Chondrocyte (in vitro differentiated cells): ENCODE data around the gene KRTAP4-4. TPM values are rescaled to one million over a fixed set of nuclear protein-coding genes. Genes with fewer than 3 reads are reported as not detected.
"Not testable (repeated sequence)": the region's sequence is repeated elsewhere in the genome, so short reads cannot be mapped to it uniquely, and the experiment has no call there.

Source experiments
- DNase-seq: peaks from one replicate; pipeline ENCODE4 v3.0.0; 2021; ENCODE audit warnings: mixed read lengths, low spot score
- H3K27ac Mint-ChIP-seq: one replicate; pipeline ENCODE4 v1.8.0; 2021; ENCODE audit warnings: mild to moderate bottlenecking, moderate library complexity, mixed read lengths; ENCODE audit not compliant: unreplicated experiment
- H3K27me3 Mint-ChIP-seq: 2 replicates; pipeline ENCODE4 v1.8.0; 2021; ENCODE audit warnings: low read depth, mixed read lengths
- H3K36me3 Mint-ChIP-seq: 2 replicates; pipeline ENCODE4 v1.8.0; 2021; ENCODE audit warnings: low read depth, mixed read lengths
- H3K4me1 Mint-ChIP-seq: 2 replicates; pipeline ENCODE4 v1.8.0; 2021; ENCODE audit warnings: low read depth, mild to moderate bottlenecking, mixed read lengths
- H3K4me3 Mint-ChIP-seq: one replicate; pipeline ENCODE4 v1.8.0; 2021; ENCODE audit warnings: mild to moderate bottlenecking, moderate library complexity, mixed read lengths; ENCODE audit not compliant: unreplicated experiment
- H3K9me3 Mint-ChIP-seq: 2 replicates; pipeline ENCODE4 v1.8.0; 2021; ENCODE audit warnings: low read depth, mixed read lengths
- total RNA-seq: library from RNA; stranded (reverse); gene quantifications from 3 replicates; pipeline ENCODE4 v1.2.1, GENCODE V29; 2021
- TF ChIP-seq, protein P1 (sequence below): fragments of 200-600 bp; sonication (generic); IDR thresholded peaks from 2 replicates; pipeline ENCODE4 v1.5.0; 2021; ENCODE audit warnings: antibody characterized with exemption, mild to moderate bottlenecking, moderate library complexity

KRTAP4-4 gene
- total RNA-seq, 1 donor from 2014 or later: not detected

DNA sequence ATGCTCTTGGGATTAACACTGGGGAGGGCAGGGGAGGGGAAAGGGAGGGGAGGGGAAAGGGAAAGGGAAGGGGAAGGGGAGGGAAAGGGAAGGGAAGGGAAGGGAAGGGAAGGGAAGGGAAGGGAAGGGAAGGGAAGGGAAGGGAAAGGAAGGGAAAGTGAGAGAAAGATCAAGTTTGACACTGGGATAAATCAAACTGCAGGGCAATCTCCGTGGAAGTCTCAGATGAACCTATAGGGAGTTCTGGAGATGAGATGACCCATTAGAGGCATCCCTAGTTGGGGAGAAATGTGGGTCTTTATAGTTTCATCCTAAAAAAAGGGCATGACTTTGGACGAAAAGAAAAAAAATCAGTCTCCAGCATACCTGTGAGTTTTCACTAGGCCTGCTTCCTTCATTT is 38.8 kb downstream of the KRTAP4-4 start:
- peaks cover 38% of the 10 kb centered on the region for H3K4me1 Mint-ChIP-seq

DNA sequence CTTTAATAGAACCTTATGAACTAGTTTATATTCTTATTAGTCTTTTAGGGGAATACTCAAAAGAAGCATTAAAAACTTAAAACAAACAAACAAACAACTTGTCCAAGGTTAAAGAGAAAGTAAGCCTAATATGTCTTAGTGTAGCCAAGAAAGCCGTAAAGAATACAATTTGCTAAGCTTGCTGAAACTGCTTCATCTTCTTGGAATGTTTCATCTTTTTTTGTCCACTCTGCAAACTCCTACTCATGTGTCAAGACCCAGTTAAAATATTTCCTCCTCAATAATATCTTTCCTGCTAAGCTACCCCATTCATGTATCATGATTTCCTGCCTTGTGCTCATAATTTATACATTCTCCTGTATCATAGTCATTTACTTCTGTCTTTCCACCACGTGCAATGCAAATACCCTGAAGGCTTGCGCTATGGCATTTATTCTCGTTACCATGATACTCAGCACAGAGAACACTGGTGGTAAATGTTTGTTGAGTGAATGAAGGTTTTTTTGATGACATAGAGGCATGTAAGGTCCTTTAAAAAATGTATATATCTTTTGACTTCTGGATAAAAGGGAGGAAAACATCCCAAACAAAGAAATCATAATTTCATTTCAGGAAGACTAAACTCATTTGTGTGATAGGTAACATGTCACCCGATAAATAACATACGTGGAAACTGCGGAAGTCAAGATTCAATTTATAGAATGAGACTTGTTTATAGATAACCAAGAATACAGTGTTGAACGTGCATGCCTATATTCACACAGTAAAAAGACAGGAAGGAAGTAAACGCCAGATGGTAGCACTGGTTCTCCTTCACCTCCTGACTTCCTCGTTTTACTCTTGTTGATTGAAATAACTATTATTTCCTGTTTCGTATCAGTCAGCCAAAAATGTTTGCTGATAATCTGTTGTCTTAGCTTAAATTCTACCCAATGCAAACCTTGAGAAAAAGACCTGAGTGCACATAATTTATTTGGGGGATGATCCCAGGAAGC is 40.6 kb downstream of the KRTAP4-4 start:
- not testable (repeated sequence) for H3K36me3 Mint-ChIP-seq
- H3K27ac Mint-ChIP-seq: peak overlapping the region; percentile 22

More for the DNA sequence above, 38.8 kb downstream of the KRTAP4-4 start:
- H3K27me3 Mint-ChIP-seq: no peaks in the 10 kb centered on the region
- no peak overlapping the region for H3K4me3 Mint-ChIP-seq
- no peaks in the 10 kb centered on the region for H3K36me3 Mint-ChIP-seq
- no peak for DNase-seq
- no peak overlapping the region for H3K27ac Mint-ChIP-seq
- H3K9me3 Mint-ChIP-seq: no peaks in the 10 kb centered on the region
- TF ChIP-seq, protein P1, sequence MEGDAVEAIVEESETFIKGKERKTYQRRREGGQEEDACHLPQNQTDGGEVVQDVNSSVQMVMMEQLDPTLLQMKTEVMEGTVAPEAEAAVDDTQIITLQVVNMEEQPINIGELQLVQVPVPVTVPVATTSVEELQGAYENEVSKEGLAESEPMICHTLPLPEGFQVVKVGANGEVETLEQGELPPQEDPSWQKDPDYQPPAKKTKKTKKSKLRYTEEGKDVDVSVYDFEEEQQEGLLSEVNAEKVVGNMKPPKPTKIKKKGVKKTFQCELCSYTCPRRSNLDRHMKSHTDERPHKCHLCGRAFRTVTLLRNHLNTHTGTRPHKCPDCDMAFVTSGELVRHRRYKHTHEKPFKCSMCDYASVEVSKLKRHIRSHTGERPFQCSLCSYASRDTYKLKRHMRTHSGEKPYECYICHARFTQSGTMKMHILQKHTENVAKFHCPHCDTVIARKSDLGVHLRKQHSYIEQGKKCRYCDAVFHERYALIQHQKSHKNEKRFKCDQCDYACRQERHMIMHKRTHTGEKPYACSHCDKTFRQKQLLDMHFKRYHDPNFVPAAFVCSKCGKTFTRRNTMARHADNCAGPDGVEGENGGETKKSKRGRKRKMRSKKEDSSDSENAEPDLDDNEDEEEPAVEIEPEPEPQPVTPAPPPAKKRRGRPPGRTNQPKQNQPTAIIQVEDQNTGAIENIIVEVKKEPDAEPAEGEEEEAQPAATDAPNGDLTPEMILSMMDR: no peak

DNA sequence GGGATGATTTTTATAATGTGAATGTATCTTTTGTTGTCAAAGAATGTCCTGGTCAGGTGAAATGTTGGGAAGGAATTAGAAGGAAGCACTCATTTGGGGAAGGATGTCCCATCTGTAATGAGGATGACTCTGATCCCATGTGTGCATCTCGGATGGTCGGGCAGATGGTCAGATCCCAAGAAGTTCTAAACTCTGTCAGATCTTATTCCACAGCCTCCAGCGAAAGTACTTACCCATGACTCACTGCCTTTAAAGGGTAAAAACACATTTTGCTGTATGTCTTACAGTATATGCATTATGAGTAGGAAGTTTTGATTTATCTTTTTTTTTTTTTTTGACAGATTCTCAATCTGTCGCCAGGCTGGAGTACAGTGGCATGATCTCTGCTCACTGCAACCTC is 41.8 kb downstream of the KRTAP4-4 start:
- TF ChIP-seq, protein P1: no peak
- H3K27me3 Mint-ChIP-seq: no peaks in the 10 kb centered on the region
- H3K4me3 Mint-ChIP-seq: no peak overlapping the region
- peaks cover 28% of the 10 kb centered on the region for H3K4me1 Mint-ChIP-seq
- peak overlapping the region; percentile 2 for H3K27ac Mint-ChIP-seq
- no peaks in the 10 kb centered on the region for H3K36me3 Mint-ChIP-seq
- H3K9me3 Mint-ChIP-seq: no peaks in the 10 kb centered on the region
- no peak for DNase-seq

More for the DNA sequence above, 40.6 kb downstream of the KRTAP4-4 start:
- not testable (repeated sequence) for H3K4me3 Mint-ChIP-seq, H3K9me3 Mint-ChIP-seq, DNase-seq, H3K27me3 Mint-ChIP-seq
- H3K4me1 Mint-ChIP-seq: peaks cover 37% of the 10 kb centered on the region

GRCh38 chr17:41117846-41118386 is 42.6 kb downstream of the KRTAP4-4 start, which contains the start of gene KRTAP4-11:
KRTAP4-11 (minus strand) TSS chr17:41118373; CDS start chr17:41118315, 58 bp downstream.
- not testable (repeated sequence) for H3K9me3 Mint-ChIP-seq, H3K27me3 Mint-ChIP-seq, H3K4me3 Mint-ChIP-seq, DNase-seq, H3K36me3 Mint-ChIP-seq
- Mint-ChIP-seq H3K4me1 (peaks cover 23% of the 10 kb centered on the region), H3K27ac (peak within 1 kb of the TSS; percentile 2)

DNA sequence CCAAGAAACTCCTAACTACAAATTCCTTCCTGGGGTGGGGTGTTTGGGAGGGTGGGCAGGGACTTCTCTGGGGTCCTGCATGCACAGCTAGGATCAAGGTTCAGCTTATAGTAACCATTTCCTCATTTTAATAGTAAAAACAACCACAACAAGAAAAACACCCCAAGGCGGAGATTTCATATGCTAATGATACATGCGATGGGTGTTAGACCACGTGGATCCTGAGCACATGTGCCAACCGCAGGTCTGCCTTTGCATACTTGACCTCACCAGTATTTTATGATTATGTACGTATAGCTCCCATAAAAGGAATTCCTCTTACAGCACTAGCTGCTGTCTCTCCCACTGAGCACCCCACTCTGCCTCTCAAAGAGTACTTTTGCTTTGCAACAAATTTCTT is 44.3 kb downstream of the KRTAP4-4 start:
- TF ChIP-seq, protein P1: no peak
- Mint-ChIP-seq H3K9me3 (peaks cover 4% of the 10 kb centered on the region), H3K4me3 (no peak overlapping the region), H3K36me3 (no peaks in the 10 kb centered on the region), H3K27me3 (no peaks in the 10 kb centered on the region), H3K4me1 (peaks cover 23% of the 10 kb centered on the region), H3K27ac (no peak overlapping the region)
- no peak for DNase-seq

- DNase-seq: no peak
- Mint-ChIP-seq H3K27ac (no peak overlapping the region), H3K9me3 (peaks cover 9% of the 10 kb centered on the region), H3K27me3 (no peaks in the 10 kb centered on the region), H3K4me1 (no peaks in the 10 kb centered on the region), H3K4me3 (no peak overlapping the region), H3K36me3 (no peaks in the 10 kb centered on the region)
- TF ChIP-seq, protein P1: no peak
Measured at GRCh38 chr17:41111151-41111885, 49.2 kb downstream of the KRTAP4-4 start.
